ENCODE results near the gene ATG4B.
A peak's percentile ranks its signal among the peaks of the same experiment; 100 is the strongest.

The ATG4B gene

DNA sequence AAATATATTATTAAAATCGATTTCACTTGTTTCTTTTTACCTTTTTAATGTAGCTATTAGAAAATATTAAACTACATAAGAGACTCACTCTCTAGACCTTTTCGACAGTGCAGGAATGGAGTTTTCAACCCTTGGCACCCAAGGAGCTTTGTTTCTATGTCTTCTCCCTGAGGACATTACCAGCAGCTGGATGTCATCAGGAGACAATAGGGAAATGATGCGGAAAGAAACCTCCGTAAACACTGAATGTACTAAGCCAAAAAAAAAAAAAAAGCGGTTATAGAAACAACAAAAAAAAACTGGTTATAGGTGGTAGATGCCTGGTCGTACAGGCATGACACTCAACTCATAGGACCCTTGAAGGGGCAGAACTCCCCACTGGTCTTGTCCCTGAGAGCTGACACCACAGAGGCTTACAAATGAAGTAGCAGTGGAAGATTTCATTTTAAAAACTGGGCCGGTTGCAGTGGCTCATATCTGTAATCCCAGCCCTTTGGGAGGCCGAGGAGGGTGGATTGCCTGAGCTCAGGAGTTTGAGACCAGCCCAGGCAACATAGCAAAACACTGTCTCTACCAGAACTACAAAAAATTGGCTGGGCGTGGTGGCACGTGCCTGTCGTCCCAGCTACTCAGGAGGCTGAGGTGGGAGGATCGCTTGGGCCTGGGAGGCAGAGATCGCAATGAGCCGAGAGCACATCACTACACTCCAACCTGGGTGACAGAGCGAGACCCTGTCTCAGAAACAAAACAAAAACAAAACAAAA is 24.3 kb upstream of the ATG4B start:
- no peak for DNase-seq

DNA sequence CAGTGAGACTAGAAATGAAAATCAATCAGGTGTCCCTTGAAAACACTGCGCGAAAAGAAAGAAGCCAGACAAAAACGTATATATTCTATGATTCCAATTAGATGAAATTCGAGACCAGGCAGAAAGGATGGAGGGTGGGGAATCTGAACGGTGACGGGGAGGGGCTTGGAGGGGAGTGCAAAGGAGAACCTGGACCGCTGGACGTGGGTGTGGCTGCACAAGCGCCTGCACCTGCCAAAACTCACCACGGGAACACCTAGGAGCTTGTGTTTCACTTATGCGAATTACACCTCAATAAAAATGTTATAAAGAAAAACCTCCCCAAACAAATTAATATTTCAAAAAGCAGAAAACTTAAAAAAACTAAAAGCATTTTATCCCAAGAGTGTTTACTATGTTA is 22.5 kb upstream of the ATG4B start:
- no peak for DNase-seq

DNA sequence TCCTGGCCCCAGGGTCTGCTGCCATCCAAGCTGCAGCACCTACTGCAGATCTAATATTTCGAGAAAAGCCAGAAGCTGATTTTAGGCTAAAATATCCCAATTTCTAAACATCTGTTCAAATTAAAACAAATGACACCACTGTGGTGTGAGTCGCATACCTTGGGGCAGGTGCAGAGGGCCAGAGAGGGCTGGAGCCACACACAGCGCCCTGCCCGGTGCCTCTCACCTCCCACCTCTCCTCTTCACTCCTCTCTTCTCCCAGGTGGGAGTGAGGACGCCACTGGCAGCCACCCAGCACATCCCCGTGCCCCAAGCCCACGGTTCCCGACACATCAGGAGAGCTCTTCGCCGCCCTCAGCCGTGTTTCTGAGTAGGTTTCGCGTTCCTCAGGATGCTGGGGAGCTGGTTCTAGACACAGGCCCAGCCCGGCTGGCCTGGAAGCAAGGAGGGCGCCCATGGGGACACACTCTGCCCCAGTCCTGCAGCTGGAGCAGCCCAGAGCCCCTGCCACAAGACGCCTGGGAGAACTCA is 21.9 kb upstream of the ATG4B start:
- no peak for DNase-seq

GRCh38 chr2:241616168-241617125 is 21.0 kb upstream of the ATG4B start:
- no peak for DNase-seq

DNA sequence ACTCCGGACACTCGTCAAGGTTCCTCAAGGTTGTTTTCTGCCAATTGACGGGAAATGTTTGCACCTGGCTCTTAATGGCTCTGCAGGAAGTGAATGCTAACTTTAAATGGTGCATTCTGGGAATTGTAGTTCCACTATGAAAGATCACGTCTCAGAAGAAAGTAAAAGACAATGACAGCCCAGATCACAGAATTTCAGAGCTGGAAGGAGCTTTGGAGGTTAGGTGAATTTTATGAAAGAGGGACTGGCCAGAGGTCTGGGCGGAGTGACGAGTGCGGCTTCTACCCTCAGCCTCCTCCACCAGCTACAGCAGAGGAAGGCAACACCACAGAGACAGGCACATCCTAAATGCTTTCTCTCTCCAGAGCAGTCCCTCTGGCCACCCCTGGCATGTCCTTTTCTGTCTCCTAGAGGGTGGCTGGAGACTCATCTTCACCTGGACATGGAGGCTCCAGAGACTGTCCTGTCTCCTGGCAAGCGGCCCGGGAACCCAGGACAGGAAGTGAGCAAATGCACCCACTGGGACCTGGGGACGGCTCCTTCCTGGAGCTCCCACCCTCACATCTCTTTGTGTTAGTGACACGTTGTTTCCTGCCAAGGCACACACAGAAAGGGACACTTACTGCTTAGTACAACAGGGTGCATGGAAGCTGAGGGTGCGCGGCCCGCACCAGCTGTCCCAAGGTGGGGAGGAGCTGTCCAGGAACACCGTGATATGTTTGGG is 19.9 kb upstream of the ATG4B start:
- DNase-seq = no peak

GRCh38 chr2:241618296-241618805 is 19.1 kb upstream of the ATG4B start:
- no peak for DNase-seq

- no peak for DNase-seq
These were observed 18.7 kb upstream of the ATG4B start for GRCh38 chr2:241618829-241619228.

GRCh38 chr2:241619597-241620418 is 17.7 kb upstream of the ATG4B start:
- DNase-seq = no peak

DNA sequence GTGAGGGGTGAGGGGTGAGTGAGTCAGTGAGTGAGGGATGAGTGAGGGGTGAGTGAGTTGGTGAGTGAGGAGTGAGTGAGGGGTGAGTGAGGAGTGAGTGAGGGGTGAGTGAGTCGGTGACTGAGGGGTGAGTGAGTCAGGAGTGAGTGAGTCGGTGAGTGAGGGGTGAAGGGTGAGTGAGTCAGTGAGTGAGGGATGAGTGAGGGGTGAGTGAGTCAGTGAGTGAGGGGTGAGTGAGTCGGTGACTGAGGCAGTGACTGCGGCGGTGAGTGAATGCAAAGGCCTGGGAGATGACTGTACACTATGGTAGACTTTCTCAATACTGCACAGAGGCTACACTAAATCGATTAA is 17.1 kb upstream of the ATG4B start:
- DNase-seq = peak; percentile 57 to 61

DNA sequence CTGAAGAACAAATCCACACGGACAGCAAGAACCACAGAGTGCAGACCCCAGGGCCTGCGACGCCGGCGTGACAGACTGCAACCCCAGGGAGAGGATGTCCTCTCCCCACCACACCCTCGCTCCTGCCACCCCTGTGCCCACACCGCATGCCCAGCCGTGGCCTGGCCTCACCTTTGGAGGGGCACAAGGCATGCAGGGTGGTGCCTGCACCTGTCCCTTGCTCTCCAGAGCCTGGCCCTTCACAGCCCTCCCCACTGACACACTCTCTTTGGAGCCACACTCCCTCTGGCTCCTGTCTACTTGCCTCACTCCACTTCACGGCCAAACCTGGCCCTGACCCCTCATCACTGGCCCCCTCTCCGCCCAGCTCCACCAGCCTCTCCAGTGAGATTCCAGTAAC is 9.8 kb upstream of the ATG4B start:
- DNase-seq = no peak

DNA sequence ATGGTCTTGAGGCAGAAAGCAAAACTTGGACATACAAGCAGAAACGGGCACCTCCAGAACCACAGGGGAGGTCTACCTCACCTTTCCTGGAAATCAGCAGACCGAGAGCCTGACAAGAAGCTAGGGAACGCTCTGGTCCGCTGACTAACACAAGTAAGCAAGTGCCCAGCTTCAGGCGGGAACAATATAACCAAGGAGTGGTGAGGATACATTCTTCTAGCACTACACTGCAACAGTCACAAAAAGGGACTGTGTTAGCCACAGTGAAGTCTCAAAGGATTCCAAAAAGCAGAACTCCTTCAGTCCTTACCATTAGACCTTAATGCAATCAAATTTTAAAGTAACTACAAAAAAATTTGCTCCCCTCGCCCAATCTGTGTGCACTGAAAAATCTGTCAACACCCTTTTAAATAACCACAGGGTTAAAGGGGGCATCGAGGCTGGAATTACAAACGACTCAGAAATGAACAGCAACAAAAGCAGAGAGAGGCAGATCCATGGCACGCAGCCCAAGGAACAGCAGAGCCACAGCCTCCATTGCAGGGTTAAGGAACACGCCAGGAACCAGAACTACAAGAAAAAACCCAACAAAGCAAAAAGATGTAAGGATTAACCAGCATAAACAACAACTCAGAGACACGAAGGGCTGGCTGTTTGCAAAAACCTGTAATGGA is 7.6 kb upstream of the ATG4B start:
- no peak for DNase-seq

DNA sequence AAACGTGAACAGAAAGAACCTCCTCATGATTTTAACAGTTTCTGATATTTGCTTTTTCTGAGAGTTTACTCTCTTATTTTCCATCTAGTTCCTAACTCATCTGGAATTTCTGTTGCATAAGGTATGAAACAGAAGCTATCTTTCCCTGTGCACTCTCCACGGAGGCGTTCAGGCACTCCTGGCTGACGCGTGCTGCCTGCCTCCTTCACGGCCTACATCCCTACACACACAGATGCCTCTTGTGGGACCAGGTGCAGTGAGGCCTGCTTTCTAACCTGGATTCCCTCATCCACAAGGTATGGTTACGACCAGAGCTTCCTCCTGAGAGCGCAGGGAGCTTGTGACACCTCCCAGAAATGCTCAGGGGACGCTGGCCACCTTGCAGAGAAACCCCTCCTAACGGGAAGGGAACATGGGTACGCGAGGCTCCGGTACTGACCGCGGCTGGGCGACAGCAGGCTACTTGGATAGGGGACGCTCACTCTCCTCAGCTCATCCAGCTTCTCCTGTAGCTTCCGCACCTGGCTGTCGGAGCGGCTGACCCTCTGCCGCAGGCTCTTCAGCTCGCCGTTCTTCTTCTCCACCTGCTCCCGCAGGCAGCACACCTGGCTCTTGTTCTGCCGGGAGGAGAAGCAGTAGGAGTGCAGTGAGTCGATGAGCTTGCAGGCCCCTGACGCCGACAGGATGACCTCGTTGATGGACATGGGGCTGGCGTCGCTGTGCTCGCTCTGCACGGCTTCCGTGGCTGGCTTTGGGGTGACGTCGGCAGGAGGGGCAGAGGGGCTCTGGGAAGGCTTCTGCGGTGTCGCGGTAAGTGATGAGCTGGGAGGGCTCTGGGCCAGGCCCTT is 4.8 kb upstream of the ATG4B start:
- no peak for DNase-seq

- DNase-seq = no peak
These were observed 3.9 kb upstream of the ATG4B start for GRCh38 chr2:241633561-241633960.

DNA sequence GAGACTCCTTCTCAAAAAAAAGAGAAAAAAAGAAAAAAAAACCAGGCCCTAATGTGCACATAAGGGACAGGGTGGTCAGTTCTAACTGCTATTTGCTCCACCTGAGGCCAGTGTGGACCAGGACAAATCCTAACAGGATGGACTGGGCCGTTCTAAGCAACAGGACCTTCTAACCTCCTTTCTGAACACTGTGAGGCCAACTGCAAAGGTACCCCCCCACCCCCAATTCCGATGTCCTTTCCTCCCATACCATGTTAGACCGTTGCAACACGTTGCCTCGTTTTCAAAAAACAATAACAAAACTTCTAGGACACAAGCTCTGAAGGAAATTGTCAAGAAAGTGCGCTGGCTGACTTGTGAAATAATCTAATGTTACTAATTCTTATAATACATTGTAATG is 1.7 kb upstream of the ATG4B start:
- no peak for DNase-seq

- peak in 1 of 2 donors; percentile 28 for DNase-seq
These were observed 1.1 kb upstream of the ATG4B start for GRCh38 chr2:241636182-241637017.

DNA sequence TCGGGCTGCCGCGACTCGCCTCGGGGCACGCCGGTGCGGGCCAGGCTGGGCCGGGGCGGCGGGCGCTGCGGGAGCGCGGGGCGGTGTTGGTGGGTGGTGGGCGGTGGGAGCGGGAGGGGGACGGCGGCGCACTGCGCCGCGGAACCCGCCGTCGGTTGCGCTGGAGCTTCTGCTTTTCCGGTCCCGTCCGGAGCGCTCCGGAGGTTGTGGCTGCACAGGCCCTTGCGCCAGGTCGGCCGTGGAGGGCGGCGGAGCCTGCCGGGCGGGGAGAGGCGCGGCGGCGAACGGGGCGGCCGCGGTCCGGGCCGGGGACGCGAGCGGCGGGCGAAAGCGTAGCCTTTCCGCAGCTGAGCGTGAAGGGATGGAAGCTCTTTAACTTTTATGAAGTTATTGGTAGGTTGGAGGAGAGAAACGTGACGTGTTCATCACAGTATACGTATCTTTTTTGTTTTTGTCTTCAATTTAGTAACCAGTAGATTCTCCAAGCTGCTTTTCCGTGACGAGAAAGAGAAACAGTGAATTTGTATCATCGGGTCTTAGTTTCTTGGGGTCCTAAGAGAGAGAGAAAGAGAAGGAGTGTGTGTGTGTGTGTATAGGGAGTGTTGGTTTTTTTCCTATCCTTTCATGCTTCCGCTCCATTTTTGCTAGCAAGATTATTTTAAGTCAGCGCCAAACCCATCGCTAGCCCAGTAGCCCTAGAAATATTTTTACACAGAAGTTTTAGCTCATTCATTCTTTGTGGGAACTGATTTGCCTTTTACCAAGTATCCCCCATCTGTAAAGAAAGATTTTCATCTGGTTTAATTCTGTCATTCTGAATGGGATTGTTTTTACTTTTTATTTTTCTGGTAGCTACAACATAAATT is 535 bp downstream of the ATG4B start:
- DNase-seq = no peak

GRCh38 chr2:241638940-241639339 is 1.4 kb downstream of the ATG4B start:
- DNase-seq = no peak

GRCh38 chr2:241639385-241639784 is 1.9 kb downstream of the ATG4B start:
- no peak for DNase-seq
